GM19238 (cell line): ENCODE data around the gene PNKD.
A peak's percentile ranks its signal among the peaks of the same experiment; 100 is the strongest.
"Not testable (repeated sequence)": the region's sequence is repeated elsewhere in the genome, so short reads cannot be mapped to it uniquely, and the experiment has no call there.

Experiments used
- DNase-seq: peaks from one replicate; pipeline ENCODE4 v3.0.0; 2011; ENCODE audit warnings: low spot score; ENCODE audit not compliant: insufficient read length

The PNKD gene

GRCh38 chr2:218272531-218273212, 2.4 kb downstream of the PNKD start:
- peak; percentile 77 for DNase-seq

GRCh38 chr2:218273214-218273907, 3.0 kb downstream of the PNKD start:
- not testable (repeated sequence) for DNase-seq

DNA sequence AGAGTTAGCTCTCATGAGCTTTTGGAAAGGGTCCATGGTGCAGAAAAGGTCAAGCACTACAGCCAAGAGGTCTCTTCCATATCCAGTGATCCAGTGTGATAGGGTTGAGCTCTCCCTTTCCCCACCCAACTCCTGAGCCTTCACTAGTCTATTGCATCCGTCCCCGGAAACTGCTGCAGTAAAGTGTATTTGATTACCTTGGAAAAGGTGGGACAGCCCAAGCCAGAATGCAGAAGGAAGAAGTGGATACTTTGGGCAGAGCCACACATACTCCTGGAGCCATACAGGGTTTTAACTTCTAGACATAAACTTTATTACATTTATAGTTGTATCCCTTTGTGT, 3.6 kb downstream of the PNKD start:
- DNase-seq, result no peak

GRCh38 chr2:218274586-218274985, 4.3 kb downstream of the PNKD start:
- DNase-seq, result no peak

DNA sequence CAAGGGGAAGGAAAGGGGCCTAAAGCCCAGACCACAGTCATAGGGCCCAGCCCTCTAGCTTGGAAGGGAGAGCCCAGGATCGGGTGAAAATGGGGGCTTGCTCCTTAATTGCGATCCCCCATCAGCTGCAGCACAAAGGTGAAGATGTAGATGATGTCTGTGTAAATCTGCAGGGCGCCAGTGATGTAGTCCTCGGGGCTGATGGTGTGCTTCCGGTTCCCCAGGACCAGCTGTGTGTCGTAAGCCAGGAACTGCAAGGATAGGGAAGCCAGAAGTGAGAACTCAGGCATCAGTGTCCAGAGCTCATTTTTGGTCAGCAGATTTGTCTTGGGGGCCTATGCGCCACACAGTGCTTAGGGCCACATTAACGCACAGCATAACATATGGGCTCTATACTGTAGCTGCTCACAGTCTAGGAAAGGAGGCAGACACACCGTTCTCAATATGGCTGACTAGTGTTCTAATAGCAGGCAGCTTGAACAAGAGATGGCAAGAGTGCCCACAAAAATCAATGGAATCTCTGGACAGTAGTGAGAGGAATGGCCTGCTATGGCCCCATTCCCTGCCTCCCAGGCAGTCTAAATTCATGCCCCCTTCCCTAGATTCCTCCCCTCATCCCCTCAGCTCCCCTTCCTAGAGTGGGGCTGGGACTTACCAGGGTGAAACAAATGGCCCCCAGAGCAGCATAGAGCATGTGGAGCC, 5.2 kb downstream of the PNKD start:
- no peak for DNase-seq

- DNase-seq, result no peak
Observed at GRCh38 chr2:218276986-218277755, 6.9 kb downstream of the PNKD start.

- no peak for DNase-seq
Observed at GRCh38 chr2:218277921-218278320, 7.6 kb downstream of the PNKD start.

- DNase-seq, result no peak
Observed at GRCh38 chr2:218278531-218279360, 8.4 kb downstream of the PNKD start.

DNA sequence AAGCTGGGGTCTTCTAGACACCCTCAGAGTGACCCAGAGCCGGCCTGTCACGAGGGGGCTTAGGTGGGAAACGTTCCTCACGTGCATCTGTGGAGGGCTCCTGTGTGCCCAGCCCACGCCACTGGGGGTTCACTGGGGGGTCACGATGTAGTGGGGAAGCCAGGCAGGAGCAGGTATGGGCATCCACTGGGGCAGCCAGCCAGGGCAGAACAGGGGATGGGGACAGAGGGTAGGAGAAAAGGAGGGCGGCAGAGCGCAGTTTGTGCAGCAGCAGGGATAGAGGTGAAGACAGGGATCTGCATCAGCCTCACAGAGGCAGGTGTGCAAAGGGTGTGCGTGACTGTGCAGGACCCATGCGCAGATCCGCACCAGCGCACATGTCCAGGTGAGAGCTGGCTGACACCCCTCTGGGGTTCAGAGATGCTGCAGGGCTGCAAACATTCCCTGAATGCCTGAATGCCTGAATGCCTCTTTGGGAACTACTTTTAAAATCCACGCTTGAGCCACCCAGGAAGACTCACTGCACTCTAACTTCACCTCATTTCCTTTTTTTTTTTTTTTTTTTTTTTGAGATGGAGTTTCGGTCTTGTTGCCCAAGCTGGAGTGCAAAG, 10.0 kb downstream of the PNKD start:
- DNase-seq, result no peak

DNA sequence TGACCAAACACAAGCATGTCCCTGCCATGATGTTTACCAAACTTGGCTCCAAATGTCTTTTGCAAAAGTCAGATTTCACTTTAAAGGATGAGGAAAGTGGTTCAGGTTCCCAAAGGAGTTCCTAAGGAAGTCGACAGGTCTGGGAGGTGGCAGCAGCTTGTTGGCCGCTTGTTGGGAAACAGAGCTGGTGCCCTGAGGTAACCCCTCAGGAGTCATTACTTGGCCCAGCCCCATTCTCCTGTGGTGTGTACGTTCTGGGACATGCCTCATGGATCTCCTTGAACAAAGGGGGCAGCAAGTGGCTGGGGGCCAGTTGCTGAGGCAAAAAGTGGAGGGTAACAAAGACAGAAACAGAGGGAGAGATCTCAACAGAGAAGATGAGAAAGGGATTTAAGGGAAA, 11.1 kb downstream of the PNKD start:
- DNase-seq, result no peak

GRCh38 chr2:218282173-218282991, 12.1 kb downstream of the PNKD start:
- DNase-seq, result no peak

DNA sequence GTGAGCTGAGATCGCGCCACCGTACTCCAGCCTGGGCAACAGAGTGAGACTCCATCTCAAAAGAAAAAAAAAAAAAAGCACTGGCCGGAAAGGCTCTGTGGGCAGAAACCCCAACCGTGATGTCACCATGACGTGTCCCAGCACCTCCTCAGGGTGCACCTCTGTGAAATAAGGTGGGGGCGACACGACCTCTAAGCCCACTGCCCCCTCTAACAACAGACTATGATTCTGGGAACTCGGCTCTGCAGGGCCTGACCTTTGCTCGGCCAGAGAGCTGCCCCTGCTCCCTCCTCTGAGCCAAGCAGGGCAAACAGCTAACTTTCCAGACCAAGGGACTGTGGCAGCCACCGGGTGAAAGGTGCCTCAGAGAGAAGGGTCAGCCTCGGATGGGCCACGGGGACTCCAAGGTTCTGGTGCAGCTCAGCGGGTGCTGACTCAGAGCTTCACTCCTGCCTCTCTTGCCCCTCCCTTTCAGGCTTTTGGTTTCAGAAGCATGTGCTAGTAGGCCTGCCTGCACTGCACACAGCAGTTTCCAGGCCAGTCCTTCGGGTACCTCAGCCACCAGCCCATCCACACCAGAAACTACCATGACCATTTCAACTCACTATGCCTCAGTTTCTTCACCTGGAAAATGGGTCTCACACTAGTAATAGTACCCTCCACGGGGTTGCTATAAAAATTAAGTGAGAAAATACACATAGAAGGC, 13.9 kb downstream of the PNKD start:
- DNase-seq, result peak; percentile 74

GRCh38 chr2:218285604-218286003, 15.3 kb downstream of the PNKD start:
- DNase-seq, result no peak

DNA sequence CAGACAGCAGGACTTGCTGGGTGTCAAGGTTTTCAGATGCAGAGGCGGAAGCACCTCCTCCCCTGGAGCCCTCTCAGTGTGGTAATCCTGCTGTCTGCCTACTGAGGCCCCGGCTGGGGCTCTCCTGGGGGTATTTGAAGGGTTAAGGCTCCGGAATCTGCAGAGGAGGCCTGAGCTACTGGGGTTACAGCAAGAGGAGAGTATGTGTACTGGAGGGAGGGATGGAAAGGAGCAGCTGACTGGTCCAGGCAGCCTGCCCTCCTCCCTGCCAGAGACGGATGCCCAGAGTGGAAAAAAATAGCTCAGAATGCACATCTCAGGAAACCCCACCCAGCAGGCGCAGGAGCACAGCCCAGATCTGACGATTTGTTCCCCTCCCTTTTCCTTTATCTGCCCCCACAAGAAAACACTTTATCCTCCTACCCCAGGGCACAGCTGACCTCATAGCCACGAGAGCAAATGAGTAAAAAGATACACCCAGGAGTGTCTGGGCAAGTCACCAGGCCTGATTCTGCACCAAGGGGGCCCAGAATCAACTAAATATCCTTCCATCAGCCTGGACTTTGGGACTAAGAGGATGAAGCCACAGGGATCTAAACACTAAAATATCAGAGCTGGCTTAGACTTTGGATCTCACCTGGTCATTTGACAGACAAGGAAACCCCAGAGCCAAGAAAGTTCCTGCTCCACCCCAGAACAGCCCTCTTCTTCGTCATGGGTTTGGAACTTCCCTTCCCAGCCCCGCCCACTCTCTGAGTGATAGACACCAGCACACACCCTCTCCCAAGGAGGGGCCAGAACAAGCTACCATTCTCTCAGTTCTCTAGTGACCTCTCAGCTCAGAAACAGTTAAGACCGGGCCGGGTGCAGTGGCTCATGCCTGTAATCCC, 16.5 kb downstream of the PNKD start:
- DNase-seq, result peak; percentile 82

GRCh38 chr2:218289639-218290315, 19.5 kb downstream of the PNKD start:
- DNase-seq, result no peak

- peak; percentile 79 for DNase-seq
Observed at GRCh38 chr2:218290316-218291261, 20.3 kb downstream of the PNKD start.
